Measurements from ENCODE around the gene SULF2.

DNA sequence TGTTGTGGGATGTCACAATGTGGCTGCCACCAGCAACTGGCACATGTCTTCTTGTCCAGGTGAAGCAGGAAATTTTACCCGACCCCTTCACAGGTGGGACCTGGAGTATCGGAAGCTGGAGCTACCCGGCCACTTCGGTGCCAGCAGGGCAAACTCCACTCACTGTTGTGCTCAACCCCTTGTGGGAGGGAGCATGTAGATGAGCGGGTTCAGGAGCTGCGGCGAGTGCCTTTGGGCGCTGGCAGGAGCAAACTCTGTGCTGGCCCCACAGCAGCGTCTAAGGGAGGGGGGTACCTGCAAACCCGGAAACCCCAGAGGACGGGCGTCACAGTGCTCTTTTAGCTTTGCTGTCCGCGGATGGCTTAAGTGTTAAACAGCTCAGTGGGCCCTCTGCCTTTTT is 20.7 kb upstream of the SULF2 start:
- TF ChIP-seq EZH2 (IDR thresholded peaks at IDR 0.05; ENCODE audit: borderline replicate concordance, insufficient read depth, low read depth, low read length, poor library complexity, severe bottlenecking) = no peak
- TF ChIP-seq, protein P1, sequence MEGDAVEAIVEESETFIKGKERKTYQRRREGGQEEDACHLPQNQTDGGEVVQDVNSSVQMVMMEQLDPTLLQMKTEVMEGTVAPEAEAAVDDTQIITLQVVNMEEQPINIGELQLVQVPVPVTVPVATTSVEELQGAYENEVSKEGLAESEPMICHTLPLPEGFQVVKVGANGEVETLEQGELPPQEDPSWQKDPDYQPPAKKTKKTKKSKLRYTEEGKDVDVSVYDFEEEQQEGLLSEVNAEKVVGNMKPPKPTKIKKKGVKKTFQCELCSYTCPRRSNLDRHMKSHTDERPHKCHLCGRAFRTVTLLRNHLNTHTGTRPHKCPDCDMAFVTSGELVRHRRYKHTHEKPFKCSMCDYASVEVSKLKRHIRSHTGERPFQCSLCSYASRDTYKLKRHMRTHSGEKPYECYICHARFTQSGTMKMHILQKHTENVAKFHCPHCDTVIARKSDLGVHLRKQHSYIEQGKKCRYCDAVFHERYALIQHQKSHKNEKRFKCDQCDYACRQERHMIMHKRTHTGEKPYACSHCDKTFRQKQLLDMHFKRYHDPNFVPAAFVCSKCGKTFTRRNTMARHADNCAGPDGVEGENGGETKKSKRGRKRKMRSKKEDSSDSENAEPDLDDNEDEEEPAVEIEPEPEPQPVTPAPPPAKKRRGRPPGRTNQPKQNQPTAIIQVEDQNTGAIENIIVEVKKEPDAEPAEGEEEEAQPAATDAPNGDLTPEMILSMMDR (IDR thresholded peaks at IDR 0.05) = no peak
